Measurements from ENCODE around the gene FAM47E. TPM values are rescaled to one million over a fixed set of nuclear protein-coding genes. Genes with fewer than 3 reads are reported as not detected.

Gene FAM47E
- total RNA-seq, 1 experiment from 2014 or later: 2.0 TPM

GRCh38 chr4:76203541-76203940 is 48.0 kb upstream of the FAM47E start:
- H3K18ac ChIP-seq (ENCODE audit: insufficient read length, low read depth, low read length): no peak overlapping the region
- peaks cover 20 to 23% of the 10 kb centered on the region in 2 experiments for H3K4me1 Mint-ChIP-seq
- no peak overlapping the region for H3K27ac Mint-ChIP-seq
- H2BK20ac ChIP-seq (ENCODE audit: low read depth, low read length, poor library complexity, severe bottlenecking): no peak overlapping the region
- no peaks in the 10 kb centered on the region; the same call in 1 of the 2 replicates for H3K4me1 ChIP-seq (ENCODE audit: insufficient read depth, low read length)
- no peak for TF ChIP-seq CTCF (conservative IDR thresholded peaks at IDR 0.05)
- H4K20me1 ChIP-seq (ENCODE audit: control insufficient read depth, insufficient read depth, insufficient read length): no peaks in the 10 kb centered on the region
- H2BK120ac ChIP-seq (ENCODE audit: low read depth, low read length, poor library complexity, severe bottlenecking): no peak overlapping the region
- no peak overlapping the region for H3K4me2 ChIP-seq (ENCODE audit: insufficient read depth, insufficient read length, low read length)
- H3K79me1 ChIP-seq (ENCODE audit: insufficient read depth, low read depth, low read length, poor library complexity, severe bottlenecking): no peaks in the 10 kb centered on the region
- H2AK5ac ChIP-seq (ENCODE audit: insufficient read length, low read length): no peak overlapping the region
- H3K4ac ChIP-seq (ENCODE audit: low read depth, low read length): no peak overlapping the region
- WGBS (ENCODE audit: extremely low coverage, insufficient read length, low lambda C conversion rate): no CpG with 5 or more reads among the region's 4 CpGs
- no peak overlapping the region for H2BK12ac ChIP-seq (ENCODE audit: insufficient read length, low read depth, low read length)
- H3K9ac ChIP-seq (ENCODE audit: extremely low read depth, insufficient read length, low read length): no peak overlapping the region
- no peak overlapping the region for H2BK15ac ChIP-seq (ENCODE audit: low read depth, low read length)
- H3K14ac ChIP-seq (ENCODE audit: insufficient read depth, low read length): no peak overlapping the region
- H3T11ph ChIP-seq (ENCODE audit: low read length): no peak overlapping the region
- no peaks in the 10 kb centered on the region for H3K23me2 ChIP-seq (ENCODE audit: insufficient read length, low read depth, low read length, poor library complexity, severe bottlenecking)
- H4K8ac ChIP-seq (replicated peaks; ENCODE audit: insufficient read length, low read depth, low read length): no peak overlapping the region
- no peaks in the 10 kb centered on the region for H3K27me3 ChIP-seq (ENCODE audit: insufficient read depth, low read length)
- no peak overlapping the region for H3K4me3 Mint-ChIP-seq
- H3K23ac ChIP-seq (ENCODE audit: insufficient read length, low read depth, low read length): no peak overlapping the region
- no peak overlapping the region for H3K27ac ChIP-seq (ENCODE audit: insufficient read length, low read depth, low read length)
- H3K36me3 Mint-ChIP-seq (ENCODE audit: insufficient read depth in 1 of 3, low read depth in 3 of 3): no peaks in the 10 kb centered on the region
- DNase-seq: no peak
- H4K91ac ChIP-seq (ENCODE audit: insufficient read length, low read depth, low read length): no peak overlapping the region
- H3K56ac ChIP-seq (ENCODE audit: insufficient read length, low read depth, low read length): no peak overlapping the region
- no peak overlapping the region for H4K5ac ChIP-seq (ENCODE audit: insufficient read length, low read depth, low read length)
- H2BK5ac ChIP-seq (ENCODE audit: insufficient read length, low read length): peak overlapping the region; percentile 39
- H3K9me3 Mint-ChIP-seq: no peaks in the 10 kb centered on the region
- no peaks in the 10 kb centered on the region for H3K27me3 Mint-ChIP-seq (ENCODE audit: low read depth)
- no peaks in the 10 kb centered on the region for H3K79me2 ChIP-seq (ENCODE audit: insufficient read depth, low read length)
- no peaks in the 10 kb centered on the region for H3K9me3 ChIP-seq (ENCODE audit: control insufficient read depth, low read depth, low read length)
- no peak overlapping the region for H2AFZ ChIP-seq (ENCODE audit: low read length)

Measured in H9 (cell line).